Measurements from ENCODE around the gene PCNX1.

The PCNX1 gene

DNA sequence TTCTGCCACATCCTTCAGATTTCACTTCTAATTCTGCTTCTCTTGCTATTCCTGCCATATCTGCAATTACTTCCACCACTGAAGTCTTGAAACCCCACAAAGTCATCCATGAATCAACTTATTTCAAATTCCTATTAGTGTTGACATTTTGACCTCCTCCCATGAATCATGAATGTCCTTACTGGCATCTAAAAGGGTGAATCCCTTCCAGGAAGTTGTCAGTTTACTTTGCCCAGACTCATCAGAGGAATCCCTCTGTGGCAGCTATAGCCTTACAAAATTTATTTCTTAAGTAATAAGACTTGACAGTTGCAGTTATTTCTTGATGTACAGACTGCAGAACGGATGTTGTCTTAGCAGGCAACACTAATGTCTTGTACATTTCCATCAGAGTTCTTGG lies 162.9 kb downstream of the PCNX1 start:
- no peak for DNase-seq (ENCODE audit: low spot score)
- FAIRE-seq: peak; percentile 90

GRCh38 chr14:71071042-71071441 lies 163.8 kb downstream of the PCNX1 start:
- no peak for FAIRE-seq
- DNase-seq (ENCODE audit: low spot score): no peak

GRCh38 chr14:71076462-71077092 lies 169.3 kb downstream of the PCNX1 start:
- FAIRE-seq: peak; percentile 20
- DNase-seq (ENCODE audit: low spot score): no peak

DNA sequence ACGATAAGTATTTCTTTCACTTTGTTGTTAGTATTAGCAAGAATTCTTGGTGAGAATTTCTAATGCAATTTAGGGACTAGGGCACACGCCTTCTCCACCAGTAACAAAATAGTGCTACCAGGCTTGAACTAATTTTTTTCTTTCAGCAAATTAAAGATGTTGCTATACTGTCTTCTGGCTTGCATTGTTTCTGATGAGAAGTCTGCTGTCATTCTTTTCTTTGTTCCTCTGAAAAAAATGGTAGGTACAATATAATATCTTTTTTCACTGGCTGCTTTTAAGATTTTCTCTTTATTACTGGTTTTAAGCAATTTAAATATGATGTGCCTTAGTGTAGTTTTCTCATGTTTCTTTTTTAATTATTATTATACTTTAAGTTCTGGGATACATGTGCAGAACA lies 171.2 kb downstream of the PCNX1 start:
- FAIRE-seq: no peak
- DNase-seq (ENCODE audit: low spot score): no peak

DNA sequence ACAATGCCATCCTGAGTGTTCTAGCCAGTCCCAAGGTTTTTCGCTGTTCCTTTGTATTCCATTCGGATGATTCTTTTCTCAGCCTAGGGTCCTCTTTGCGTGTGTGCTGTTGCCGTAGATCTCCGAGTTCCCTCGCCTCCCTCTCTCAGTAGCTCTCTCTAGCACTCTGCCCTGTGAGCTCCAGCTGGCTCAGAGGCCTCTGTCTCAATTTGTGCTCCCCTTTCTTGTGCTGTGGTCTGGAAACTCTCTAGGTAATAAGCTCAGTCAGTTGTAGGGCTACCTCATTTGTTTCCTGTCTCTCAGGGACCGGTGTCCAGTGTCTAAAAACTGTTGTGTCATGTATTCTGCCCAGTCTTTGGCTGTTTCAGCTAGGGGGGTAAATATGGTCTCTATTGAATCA lies 179.3 kb downstream of the PCNX1 start:
- FAIRE-seq (no peak), DNase-seq (ENCODE audit: low spot score) (no peak)

DNA sequence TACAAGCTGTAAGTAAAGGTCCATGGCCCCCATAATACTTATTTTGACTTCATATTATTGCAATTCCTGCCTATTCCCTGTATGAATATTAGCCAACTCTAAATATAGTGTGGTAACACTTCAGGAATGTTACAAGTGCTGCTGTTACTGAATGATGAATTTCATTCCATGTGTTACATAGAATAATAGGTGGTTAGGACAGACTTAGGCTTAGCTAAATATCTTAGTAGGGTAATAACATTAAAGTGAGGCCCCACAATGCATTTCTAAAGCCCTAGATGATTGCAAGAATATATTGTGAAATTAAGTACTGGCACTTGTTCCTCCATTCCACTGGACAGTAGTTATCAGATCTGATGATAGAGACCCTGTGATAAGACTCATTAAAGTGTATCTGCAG lies 182.7 kb downstream of the PCNX1 start:
- DNase-seq (ENCODE audit: low spot score): no peak
- FAIRE-seq: no peak

DNA sequence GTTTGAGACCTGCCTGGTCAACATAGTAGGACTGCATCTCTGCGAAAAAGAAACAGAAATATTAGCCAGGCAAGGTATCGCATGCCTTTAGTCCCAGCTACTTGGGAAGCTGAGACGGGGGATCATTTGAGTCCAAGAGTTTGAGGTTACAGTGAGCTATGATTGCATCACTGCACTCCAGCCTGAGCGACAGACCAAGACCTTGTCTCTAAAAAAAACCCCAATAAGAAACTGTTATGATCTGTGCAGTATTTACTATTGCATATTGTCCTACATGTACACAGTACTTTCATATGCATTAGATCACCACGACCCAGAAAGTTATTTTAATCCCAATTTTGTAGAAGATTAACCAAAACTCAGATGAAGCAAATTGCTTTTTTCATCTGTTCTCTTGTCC lies 187.5 kb downstream of the PCNX1 start:
- peak; percentile 86 for FAIRE-seq
- no peak for DNase-seq (ENCODE audit: low spot score)

DNA sequence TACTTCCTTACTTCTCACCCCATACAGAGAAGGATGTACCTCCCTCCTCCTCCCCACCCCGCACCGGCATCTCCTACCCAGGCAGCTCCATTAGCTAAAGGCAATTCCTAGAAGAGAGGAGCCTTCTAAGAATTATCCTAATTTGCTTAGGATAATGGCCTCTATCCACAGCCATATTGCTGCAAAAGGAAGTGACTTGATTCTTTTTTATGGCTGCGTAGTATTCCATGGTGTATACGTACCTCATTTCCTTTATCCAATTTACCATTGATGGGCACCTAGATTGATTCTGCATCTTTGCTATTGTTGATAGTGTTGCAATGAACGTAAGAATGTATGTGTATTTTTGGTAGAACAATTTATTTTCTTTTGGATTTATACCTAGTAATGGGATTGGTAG lies 189.7 kb downstream of the PCNX1 start:
- DNase-seq (ENCODE audit: low spot score) (no peak), FAIRE-seq (no peak)

DNA sequence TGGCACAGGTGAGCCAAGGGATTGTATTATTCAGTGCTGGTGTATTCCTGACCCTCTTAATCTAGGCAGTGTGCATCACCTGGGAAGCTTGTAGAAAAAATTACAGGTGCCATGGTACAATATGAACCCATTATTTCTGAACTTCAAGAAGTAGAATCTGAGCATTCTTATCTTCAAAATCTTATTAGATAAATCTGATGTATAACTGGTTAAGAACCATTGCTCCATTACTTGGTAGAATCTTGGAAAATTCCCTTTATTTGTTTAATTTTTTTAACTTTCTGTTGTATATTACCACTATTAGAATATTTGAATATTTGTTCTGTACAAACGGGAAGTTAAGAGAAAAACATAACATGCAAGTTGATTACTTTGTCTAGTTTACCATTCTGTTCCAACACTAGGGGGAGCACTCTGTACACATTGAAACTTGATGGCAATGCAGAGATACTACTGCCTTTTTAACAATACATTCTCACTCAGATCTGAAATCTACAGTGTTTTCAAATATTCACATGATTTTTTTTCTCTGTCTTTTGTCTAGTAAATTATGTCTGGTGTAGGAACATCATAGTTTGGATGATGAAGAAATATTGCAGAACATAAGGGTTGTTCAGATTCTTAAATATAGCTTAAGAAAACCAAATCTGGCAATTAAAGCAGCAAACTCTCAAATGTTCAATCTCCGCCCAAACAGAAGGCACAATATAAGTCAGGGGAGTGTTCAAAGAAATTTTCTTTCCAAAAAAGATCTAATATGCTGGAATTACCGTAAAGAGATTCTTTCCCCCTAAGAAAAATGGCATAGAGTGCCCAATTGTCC lies 196.6 kb downstream of the PCNX1 start:
- peak; percentile 91 for FAIRE-seq
- peak; percentile 71 for DNase-seq (ENCODE audit: low spot score)

- DNase-seq (ENCODE audit: low spot score) (no peak), FAIRE-seq (peak; percentile 72)
Measured at GRCh38 chr14:71105177-71105576, 197.9 kb downstream of the PCNX1 start.

DNA sequence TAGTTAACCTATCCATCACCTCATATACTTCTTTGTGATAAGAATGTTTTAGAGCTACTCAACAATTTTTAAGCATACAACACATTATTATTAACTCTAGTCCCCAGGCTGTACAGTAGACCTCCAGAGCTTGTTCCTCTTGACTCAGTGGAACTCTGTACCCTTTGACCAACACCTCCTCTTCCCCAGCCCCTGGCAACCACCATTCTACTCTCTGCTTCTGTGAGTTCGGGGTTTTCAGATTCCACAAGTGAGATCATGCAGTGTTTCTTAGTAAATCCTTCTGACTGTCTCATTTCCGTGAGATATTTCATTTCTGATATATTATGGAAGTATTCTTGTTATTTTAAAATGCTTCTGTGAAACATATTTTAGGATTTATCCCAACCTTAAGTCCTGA lies 200.7 kb downstream of the PCNX1 start:
- no peak for FAIRE-seq
- no peak for DNase-seq (ENCODE audit: low spot score)

DNA sequence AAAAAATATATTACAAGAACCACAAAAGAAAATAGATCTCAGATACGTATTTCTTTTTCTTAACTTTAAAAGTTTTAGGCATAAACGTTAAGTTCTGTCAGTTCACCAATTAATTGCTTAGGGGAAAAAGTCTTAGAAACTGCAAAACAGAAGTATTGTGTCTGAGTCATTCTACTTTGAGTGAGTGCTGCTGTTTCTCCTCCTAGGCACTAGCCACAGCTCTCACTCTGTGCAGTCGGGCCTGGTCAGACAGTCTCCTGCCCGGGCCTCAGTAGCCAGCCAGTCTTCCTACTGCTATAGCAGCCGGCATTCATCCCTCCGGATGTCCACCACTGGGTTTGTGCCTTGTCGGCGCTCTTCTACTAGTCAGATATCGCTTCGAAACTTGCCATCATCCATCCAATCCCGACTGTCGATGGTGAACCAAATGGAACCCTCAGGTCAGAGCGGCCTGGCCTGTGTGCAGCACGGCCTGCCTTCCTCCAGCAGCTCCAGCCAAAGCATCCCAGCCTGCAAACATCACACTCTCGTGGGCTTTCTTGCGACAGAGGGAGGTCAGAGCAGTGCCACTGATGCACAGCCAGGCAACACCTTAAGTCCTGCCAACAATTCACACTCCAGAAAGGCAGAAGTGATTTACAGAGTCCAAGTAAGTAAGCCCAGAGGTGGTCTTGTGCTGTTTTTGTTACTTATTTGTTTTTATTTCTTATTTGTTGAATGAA lies 201.3 kb downstream of the PCNX1 start:
- FAIRE-seq (no peak), DNase-seq (ENCODE audit: low spot score) (no peak)

DNA sequence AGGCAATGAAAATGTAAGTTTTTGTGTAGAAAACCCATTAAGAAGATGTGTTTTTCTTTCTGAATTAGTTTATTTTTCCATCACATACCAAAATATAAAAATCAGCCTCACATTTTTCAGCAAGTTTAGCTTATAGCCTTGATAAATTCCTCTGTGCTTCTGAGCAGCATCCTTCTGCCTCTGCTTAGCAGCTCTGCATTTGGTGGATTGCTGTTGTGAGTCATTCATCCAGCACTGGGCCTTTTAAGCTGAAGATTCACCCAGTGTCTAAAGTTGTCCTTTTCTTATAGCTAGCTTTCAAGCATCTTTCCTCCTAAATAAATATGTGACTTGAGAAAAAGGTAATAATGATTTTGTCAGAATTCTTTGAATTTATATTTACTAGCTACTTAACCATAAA lies 206.1 kb downstream of the PCNX1 start:
- DNase-seq (ENCODE audit: low spot score) (no peak), FAIRE-seq (peak; percentile 37)

DNA sequence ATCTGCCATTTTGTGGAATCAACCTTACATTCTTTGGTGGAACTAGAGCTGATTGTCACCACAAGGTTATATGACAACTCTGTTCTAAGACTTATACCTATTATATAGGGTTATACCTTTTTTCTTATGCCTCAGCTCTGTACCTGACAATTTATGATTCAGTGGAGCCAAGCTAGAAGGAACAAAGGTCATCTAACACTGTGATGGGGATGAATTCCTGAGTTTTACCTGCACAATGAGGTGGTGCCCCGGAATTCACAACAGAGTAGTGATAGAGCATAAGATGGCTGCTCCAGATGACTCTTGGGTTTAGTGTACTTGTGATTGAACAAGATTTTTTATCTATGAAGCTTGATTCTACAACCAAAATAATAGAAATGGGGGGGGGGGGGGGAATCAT lies 207.3 kb downstream of the PCNX1 start:
- no peak for FAIRE-seq
- DNase-seq (ENCODE audit: low spot score): no peak

- no peak for DNase-seq (ENCODE audit: low spot score)
- peak; percentile 44 for FAIRE-seq
Measured at GRCh38 chr14:71115306-71115705, 208.0 kb downstream of the PCNX1 start.

DNA sequence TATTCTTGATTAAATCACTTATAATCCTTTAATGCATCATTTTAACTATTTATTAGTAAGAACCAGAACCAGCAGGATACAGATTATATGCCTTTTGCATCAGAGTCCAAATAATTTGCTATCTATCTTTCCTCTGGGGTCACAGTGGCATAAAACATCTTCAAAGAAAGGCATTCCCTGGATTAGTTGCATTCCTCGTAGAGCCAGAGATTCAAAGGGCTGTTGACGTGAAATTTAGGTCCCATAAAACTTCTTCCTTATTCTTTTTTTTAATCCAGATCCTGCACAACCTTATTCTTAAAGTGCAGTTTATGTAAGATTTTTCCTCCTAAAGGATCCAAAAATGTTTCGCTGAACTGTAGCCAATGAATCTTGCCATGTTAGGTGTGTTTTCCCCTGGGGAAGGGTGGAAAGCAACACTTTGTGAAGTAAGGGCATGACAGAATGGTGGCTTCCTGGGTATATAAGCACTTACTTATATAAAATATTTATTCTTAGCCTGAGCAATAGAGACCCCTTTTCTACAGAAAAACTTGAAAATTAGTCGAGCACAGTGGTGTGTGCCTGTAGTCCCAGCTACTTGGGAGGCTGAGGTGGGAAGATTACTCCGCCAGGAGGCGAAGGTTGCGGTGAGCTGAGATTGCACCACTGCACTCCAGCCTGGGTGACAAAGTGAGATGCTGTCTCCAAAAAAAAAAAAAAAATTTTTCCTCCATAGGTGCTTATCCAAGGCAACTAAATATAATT lies 208.7 kb downstream of the PCNX1 start:
- FAIRE-seq (peak; percentile 84), DNase-seq (ENCODE audit: low spot score) (no peak)

DNA sequence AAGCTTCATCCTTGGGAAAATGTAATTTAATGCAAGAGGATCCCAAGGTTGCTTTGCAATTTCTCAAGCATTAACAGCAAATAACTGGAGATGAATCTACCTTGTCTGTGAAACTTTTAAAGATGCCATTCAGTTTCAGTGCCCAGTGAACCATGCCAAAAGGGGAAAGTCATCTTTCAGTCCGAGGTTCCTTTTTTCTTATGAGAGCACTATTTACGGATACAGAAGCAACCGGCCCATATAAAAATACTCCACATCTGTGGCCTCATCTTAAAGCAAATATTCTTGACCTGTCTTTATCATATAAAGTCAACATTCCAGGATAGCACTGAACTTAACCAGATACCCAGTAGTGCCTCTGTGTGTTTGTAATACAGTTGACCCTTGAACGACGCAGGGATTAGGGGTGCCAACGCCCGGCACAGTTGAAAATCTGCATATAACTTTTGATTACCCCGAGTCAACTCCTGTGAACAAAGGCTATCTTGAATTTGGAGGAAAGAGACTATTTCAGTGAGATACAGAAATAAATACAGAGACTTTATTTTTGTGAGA lies 209.4 kb downstream of the PCNX1 start:
- FAIRE-seq (no peak), DNase-seq (ENCODE audit: low spot score) (no peak)

GRCh38 chr14:71117839-71118743 lies 210.8 kb downstream of the PCNX1 start:
- DNase-seq (ENCODE audit: low spot score) (peak; percentile 79), FAIRE-seq (peak; percentile 82)

- DNase-seq (ENCODE audit: low spot score) (no peak), FAIRE-seq (peak; percentile 27)
Measured at GRCh38 chr14:71119075-71119474, 211.8 kb downstream of the PCNX1 start.

- DNase-seq (ENCODE audit: low spot score) (no peak), FAIRE-seq (no peak)
Measured at GRCh38 chr14:71119832-71120231, 212.6 kb downstream of the PCNX1 start.
